HG03280 (cell line): Measurements from ENCODE around the gene G6PC3.
"Not testable (repeated sequence)": the region's sequence is repeated elsewhere in the genome, so short reads cannot be mapped to it uniquely, and the experiment has no call there.

Experiments used
- ATAC-seq: cut with Tn5 transposase; IDR thresholded peaks from one replicate; pipeline ENCODE4 v1.9.1; 2021; ENCODE audit warnings: mild to moderate bottlenecking, moderate library complexity; ENCODE audit not compliant: unreplicated experiment

G6PC3 gene

DNA sequence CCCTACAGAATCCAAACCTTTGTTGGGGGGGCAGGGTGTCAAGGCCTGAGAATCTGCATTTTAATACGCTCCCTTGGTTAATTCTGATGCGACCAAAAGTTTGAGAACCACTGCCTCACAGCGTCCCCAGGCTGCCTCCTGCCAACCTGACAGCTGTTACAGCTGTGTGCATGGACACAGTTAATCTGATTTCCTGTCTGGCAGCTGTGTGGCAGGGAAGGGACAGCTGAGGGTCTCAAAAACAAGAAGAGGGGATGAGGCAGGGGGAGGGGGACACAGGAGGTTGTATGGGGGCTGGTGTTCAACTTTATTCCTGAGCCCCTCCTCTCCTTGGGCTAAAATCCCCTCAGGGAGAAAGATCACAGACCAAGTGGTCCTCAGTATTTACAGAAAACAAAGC is 35.4 kb downstream of the G6PC3 start:
- ATAC-seq: no peak

- no peak for ATAC-seq
Measured at GRCh38 chr17:44106801-44107200, 36.3 kb downstream of the G6PC3 start.

DNA sequence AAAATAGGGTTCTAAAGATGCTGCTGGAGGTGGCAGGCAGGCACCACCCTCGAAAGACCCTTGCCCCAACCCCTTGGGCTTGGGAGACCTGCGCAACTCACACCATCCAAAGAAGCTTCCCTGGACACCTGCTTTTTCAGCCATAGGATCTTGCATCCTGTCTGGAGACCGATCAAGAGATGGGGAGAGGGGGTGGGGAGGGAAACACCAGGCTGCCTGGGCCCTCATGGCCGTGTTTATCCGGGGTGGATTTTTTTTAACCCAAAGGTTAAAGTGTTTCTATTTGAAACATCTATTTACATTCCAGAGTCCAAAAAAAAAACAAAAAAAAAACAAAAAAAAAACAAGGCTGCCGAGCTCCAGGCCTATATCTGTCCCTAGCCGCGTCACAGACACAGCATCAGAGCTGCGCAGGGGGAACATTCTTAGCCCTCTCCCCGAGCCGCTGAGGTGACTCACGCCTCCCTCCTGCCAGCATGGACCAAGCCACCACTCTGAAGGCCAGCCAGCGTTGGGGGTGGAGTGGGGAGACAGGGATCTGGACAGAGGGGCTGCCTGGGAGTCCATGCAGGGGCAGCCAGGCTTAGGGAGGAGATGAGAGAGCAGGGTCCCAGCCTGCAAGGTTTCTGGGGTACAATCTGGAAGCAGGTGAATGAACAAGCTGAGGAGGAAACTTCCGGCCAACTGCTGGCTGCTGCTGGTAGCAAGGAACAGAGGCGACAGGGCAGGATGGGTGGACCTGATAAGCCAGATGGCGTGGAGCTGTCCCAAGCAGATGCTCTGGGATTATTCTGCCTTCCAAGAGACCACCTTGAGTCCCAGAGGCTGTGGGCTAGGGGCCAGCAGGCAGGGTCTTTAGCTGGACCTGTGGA is 38.1 kb downstream of the G6PC3 start:
- ATAC-seq: no peak

GRCh38 chr17:44109312-44109630 is 38.7 kb downstream of the G6PC3 start:
- no peak for ATAC-seq

DNA sequence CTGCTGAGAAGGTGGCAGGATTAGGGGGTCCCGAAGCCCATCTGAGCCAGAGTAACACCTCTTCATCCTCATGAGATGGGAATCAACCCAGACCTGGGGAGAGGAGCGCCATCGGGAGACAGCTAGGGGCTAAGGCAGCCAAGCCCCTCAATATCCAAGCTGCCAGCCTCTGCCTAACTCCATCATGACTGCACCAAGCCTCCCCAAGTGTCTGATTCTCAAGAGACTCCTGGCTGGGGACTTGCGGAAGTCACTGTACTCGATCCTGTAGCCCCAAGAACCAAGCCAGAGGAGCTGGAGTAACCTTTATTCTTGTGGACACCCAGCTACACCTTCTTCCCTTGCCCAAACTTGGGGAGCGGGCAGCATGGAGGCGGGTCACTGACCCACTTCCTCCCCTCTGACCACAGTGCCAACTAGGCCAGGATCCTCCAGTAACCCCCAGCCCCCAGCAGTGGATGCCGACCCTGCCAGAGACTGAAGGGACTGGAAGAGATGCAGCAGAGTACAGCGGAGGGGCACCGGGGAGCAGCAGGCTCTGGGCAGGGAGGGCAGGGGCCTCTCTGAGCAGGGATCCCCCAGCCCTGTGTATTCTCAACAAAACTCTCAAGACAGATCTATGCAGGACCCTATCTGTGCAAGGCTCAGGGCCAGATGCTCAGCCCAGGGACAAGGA is 39.6 kb downstream of the G6PC3 start:
- ATAC-seq: no peak

DNA sequence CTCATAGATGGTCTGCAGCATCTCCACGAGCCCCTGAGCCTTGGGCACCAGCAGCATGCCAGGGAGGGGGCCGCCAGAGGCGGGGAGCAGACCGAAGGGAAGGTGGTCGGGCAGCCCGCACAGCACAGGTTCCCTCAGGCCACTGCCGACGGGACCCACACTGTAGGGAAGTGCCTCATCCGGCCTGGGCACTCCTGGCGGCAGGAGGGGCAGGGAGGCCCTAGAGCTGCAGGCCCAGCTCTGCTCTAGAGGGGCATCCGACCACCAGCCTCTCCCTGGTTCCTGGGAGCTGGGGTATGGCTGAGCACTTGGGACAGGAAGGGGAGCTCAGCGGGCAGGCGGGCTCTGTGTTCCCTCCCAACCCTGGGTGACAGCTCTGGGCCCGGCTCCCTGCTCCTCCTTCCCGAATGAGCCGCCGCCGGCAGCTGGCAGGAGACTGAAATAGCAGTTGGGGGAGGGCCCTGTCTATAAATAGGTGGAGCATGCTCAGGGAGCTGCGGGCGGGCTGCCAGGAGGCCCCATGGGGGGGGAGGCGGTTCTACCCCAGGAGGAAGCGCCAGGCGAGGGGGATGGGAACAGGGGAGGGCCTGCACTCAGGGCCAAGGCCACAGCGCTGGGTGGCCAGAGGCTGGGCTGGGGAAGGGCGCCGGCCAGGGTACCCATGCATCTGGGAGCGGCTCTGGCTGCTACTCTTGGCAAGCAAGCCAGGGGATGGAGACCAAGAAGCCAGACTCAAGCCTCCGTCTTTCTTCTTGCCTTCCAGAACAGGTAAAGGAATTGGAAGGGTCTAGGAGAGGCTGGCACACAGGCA is 40.5 kb downstream of the G6PC3 start:
- ATAC-seq: no peak

GRCh38 chr17:44111777-44112176 is 41.2 kb downstream of the G6PC3 start:
- ATAC-seq: no peak

- no peak for ATAC-seq
Measured at GRCh38 chr17:44112284-44113280, 42.0 kb downstream of the G6PC3 start.

GRCh38 chr17:44113382-44113781 is 42.8 kb downstream of the G6PC3 start:
- no peak for ATAC-seq

DNA sequence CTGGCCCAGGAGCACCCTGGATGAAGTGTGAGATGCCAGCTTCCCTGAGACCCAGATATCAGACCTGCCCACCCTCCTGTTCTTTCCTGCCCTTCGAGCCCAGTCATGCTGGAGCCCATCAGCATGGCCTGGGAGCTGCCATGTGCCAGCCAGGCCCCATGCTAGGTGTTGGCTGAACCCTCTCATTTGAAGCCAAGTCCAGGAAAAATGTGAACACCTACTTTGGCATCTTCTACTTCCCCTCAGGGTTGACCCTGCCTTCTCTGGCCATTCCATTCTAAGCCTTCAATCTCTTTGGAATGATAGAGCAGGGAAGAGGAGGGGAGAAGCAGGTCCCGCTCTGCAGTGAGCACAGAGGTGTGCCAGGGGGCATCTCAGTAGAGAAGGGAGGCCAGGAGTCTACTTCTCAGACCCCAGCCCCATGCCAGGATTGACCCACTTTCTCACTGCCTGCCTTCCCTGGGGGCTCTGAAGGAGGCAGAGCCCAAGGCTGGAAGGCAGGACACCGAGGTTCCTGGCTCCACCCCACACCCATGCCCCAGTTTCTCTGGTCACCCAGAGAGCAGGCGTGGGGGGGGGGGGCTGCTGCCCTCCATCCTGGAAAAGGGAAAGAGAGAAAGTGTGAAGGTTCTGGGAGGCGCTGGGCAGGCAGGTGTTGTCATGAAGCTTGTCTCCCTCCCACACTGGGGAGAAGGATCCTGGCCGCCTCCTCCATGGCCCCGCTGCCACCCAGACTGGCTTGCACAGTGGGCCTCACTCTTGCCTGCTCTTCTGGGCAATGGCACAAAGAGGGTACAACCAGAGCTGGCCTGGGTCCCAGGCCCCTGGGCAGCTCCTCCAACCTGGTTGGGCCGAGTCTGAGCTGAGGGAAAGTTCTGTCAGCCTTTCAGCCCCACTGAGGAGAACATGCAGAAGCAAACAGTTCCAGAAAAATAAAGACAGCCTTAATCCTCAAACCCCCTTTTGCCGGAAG is 43.6 kb downstream of the G6PC3 start:
- ATAC-seq: no peak

DNA sequence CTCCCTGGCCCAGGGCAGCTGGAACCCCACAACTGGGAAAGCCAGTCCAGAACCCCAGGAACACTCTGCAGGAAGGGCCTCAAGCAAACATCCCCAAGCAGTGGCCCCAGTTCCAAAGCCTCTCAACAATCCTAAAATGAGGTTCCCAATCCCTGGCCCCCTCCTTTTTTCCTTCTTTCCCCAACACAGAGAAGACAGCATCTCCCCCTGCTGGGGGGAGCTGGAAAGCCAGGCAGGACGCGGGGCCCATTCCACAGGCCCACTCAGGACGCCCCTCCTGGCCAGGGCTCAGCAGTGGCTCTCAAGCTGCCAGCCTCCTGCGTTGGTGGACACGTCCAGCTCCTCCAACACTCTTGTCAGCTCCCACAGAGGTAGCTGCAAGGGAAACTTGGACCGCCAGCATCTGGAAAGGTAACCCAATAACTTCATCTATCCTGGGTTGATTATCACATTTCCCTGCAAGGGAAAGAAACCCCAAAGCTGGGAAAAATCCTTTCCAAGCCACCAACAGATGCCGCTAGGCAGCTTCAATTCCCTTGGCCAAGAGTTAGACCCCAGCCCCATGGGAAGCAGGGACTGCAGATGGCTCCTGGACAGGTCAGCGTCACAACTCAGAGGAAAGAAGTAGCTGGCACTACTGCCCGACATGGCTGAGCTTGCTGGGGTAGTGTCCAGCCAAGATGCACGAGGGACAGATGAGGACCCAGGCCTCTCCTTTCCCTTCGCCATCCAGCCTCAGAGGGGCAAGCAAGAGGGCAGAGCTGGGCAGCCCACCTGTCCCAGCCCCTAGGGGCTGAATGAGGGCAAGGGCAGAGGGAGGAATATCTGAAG is 45.3 kb downstream of the G6PC3 start:
- ATAC-seq: no peak

- no peak for ATAC-seq
Measured at GRCh38 chr17:44117351-44117750, 46.8 kb downstream of the G6PC3 start.

- ATAC-seq: no peak
Measured at GRCh38 chr17:44118427-44119050, 48.0 kb downstream of the G6PC3 start.

GRCh38 chr17:44119062-44119461 is 48.5 kb downstream of the G6PC3 start:
- no peak for ATAC-seq

- ATAC-seq: no peak
Measured at GRCh38 chr17:44119798-44120197, 49.3 kb downstream of the G6PC3 start.

DNA sequence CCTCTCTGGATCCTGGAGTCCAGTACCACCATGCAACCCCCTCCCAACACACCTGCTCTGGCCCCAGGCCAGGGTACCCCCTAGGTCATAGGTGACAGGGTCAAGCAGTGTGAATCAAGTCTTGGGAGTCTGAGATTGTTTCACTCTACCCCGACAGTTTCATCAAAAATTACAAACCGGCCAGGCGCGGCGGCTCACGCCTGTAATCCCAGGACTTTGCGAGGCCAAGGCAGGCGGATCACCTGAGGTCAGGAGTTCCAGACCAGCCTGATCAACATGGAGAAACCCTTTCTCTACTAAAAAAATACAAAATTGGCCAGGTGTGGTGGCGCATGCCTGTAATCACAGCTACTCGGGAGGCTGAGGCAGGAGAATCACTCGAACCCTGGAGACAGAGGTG is 49.7 kb downstream of the G6PC3 start:
- not testable (repeated sequence) for ATAC-seq

GRCh38 chr17:44120851-44121605 is 50.5 kb downstream of the G6PC3 start:
- ATAC-seq: no peak
